Myocyte (in vitro differentiated cells): Measurements from ENCODE around the gene CD81. TPM values are rescaled to one million over a fixed set of nuclear protein-coding genes. Genes with fewer than 3 reads are reported as not detected.
A peak's percentile ranks its signal among the peaks of the same experiment; 100 is the strongest.

ENCODE experiments used
- DNase-seq: peaks from one replicate; pipeline ENCODE4 v3.0.0-alpha.2; 2012; ENCODE audit warnings: low read depth
- total RNA-seq: library from RNA; depleted of rRNA; stranded (reverse); fragments of >200 nt; gene quantifications from 2 replicates; pipeline ENCODE4 v1.2.3, GENCODE V29; 2014

CD81 gene
- total RNA-seq, 1 donor from 2014 or later = 429 TPM

GRCh38 chr11:2419638-2420501, 42.8 kb downstream of the CD81 start:
- DNase-seq = peak; percentile 80

- DNase-seq = peak; percentile 72
These were observed 43.6 kb downstream of the CD81 start for GRCh38 chr11:2420502-2421225.

DNA sequence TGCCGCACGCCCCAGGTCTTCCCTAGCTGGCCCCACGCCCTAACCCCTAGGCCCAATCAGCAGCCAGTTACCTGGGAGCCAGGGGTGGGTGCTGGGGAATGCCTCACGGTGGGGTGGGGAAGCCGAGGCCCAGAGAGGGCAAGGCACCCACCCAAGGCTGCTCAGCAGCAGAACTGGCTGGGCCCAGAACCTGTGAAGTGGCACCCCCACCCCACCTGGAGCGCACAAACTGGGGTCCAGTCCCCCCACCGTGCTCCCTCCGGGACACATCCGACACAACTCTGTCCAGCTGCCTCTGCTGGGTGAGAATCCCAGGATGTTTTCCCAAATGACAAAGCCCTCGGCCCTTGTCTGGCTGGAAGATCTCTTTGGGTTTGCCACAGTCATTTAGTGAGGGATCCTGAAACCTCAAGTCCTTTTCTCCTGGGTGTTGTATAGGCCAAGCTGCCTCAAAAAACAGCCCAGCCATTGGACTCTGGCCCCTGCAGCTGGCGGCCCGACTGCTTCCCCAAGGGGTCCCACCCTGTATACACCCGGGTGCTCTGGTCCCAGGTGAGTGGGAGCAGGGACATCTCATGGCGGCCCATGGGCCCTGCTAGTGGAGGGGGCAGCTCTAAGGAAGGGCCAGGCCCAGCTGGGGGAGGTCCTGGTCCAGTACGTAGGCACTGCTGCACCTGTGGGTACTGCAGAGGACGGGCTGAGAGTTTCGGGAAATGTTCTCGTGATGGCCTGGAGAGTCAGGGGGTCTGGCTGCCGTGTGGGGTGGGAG, 44.3 kb downstream of the CD81 start:
- no peak for DNase-seq

GRCh38 chr11:2421996-2422395, 44.9 kb downstream of the CD81 start:
- no peak for DNase-seq

DNA sequence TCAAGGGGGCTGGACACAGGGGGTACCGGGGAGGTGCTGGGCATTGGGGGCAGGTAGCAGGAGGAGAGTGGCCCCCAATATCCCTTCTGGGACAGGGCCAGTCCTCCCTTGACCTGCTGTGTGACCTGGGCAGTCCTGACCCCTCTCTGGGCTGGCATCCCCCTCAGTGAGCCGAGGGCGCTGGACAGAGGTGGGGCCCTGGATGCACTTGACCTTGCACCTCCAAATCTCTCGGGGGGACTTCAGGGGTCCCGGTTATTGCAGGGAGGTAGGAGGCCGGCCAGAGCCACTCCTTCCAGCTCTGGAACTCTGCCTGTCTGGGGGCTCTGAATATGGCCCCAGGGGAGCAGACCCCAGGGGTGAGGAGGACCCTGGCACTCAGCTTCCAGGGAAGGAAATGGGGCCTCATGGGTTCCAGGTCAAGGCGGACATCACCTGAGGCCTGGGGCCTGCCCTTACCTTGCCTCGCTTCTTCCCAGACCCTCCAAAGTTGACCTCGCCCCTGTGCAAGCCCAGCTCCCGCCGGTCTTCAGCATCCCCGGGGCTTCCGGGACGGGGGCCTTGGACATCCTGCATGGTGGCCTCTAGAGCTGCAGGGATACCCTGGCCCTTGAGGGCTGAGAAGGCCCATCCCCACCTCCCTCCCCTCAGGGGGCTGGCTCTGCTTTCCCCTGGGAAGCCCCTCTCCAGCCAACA, 45.5 kb downstream of the CD81 start:
- no peak for DNase-seq

DNA sequence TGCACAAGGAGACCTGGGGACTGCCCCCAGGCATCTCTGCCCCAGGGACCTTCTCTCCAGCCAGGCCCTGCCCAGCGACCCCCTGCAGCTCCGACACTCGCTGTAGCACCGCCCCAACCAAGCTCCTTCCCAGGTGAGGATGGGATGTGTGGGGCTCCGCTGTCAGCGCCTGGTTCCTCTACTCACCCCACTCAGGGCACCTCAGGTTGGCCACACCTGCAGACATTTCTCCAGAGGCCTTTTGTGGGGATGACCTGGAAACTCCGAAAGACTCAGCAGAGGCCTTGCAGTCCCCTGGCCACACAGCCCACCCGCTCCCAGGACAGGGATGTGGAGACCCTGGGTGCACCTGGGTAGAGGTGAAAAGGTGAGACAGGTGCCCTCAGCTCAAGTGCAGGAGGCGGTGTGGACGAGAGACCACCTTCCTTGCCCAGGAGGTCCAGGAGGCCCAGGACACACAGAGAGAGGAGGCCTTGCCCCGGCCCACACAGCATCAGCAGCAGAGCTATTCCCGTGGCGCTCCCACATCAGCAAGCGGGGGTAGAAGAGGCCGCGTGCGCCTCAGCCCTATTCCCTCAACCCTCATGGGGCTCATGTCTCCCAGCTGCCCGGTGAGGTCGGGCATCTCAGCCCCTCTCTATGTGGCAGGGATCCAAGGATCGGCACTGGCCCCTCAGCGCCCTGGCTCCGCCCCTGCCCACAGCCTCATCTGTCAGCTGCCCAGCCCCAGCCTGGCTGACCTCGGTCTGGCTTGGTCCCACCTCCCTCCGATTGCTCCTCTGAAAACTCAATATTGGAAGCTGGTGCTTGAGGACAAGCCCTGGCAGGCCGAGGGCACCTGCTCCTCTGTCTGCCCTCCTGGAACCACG, 46.3 kb downstream of the CD81 start:
- no peak for DNase-seq

DNA sequence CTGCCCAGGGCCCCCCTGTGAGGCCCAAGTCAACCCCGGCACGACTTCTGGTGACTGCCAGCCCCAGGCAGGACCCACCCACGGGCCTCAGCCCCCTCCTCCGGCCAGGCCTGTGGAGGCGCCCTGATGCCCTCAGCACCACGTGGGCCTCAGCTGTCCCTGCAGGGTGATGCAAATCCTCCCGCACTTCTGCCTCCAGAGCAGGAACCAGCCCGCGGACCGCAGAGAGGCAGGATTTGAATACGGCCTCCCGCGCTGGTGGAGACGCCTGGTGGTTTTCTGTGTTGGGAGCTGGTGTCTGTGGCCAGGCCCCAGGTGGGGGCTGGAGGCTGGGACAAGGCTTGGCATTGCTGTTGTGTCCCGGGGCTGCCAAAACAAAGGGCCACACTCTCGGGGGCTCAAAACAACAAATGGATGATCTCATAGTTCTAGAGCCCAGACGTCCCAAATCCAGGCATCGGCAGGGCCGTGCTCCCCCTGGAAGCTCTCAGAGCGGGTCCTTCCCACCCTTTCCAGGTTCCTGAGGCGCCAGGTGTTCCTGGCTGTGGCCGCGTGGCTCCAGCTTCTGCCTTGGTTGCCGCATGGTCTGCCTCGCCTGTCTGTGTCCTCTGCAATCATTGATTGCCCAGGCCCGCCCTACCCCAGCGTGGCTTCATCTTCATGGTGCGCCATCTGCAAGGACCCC, 47.8 kb downstream of the CD81 start:
- no peak for DNase-seq

GRCh38 chr11:2425506-2425905, 48.4 kb downstream of the CD81 start:
- no peak for DNase-seq

- no peak for DNase-seq
These were observed 49.1 kb downstream of the CD81 start for GRCh38 chr11:2426221-2426620.

- no peak for DNase-seq
These were observed 49.9 kb downstream of the CD81 start for GRCh38 chr11:2426826-2427521.

- DNase-seq = no peak
These were observed 50.7 kb downstream of the CD81 start for GRCh38 chr11:2427721-2428321.

DNA sequence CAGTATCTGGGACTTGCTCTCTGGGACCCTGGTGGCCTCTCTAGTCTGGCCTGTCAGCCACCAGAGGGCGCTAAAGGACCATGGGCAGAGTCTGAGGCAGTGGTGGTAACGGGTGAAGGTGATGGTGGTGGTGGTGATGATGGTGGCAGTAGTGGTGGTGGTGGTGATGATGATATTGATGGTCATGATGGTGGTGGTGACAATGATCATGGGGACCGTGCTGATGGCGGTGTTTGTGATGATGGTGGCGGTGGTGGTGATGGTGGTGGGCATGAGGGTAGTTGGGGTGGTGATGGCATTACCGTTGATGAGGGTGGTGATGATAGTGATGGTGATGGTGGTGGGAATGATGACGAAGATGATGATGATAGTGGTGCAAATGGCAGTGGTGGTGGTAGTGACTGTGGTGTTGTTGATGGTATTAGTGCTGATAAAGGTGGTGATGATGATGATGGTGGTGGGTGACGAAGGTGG, 51.2 kb downstream of the CD81 start:
- peak; percentile 62 for DNase-seq

GRCh38 chr11:2431395-2431794, 54.3 kb downstream of the CD81 start:
- no peak for DNase-seq

DNA sequence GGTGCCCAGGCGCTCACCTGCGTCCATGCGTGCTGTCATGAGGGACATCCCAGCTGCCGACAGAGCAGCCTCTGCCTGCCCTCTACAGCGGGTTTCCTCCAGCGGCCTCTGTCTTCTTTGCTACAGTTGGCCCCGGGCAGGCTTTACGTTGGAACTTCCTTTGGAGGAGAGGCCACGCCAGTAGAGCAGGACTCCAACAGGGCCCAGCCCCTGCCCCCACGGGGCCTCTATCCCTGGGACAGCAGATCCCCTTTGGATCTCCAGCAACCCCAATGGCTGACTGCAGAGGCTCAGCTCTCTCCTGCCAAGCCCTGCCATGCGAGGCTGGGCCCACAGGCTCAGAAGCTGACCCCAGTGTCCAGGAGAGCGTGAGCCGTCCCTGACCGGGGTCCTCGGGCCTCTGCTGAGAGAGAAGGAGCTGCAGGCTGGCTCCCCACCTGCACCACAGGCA, 55.1 kb downstream of the CD81 start:
- no peak for DNase-seq

- DNase-seq = no peak
These were observed 55.5 kb downstream of the CD81 start for GRCh38 chr11:2432628-2433071.

DNA sequence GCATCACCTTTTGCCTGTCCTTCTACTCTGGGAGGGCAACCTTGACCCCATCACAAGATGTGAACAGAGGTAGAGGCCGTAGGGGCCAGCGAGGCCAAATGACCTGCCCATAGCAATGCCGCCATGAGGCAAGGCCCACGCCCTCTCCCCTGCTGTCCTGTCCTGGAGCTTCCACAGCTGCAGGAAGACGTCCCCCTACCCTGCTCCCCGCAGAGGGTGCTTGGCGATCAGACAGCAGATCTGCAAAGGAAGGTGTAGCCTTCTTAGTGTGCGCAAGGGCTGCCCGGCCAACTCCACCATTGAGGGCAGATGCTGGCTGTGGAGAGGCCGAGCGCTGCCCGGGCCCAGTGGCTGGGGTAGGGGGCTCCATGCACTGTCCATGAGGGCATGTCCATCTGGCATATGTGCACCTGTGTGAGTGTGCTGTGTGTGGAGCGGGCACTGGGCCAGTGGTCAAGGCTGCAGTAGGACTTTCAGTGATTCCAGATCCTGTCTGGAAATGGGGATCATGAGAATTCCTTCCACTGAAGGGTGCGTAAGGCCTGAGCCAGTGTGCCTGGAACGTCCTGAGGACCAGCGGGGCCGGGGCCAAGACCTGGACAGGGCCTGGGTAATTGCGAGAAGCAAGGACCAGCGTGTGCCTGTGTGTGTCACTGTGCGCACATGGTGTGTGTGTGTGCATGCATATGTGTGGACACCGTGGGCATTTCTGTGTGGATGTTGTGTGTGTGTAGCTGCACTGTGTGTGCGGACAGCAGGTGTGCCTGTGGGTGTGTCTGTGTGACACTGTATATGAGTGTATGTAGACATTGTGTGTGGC, 56.2 kb downstream of the CD81 start:
- DNase-seq = no peak

GRCh38 chr11:2434008-2434407, 56.9 kb downstream of the CD81 start:
- DNase-seq = no peak
